GM18867 (cell line): Measurements from ENCODE around the gene VPS35L.
"Not testable (repeated sequence)": the region's sequence is repeated elsewhere in the genome, so short reads cannot be mapped to it uniquely, and the experiment has no call there.

Experiments
- ATAC-seq: cut with Tn5 transposase; IDR thresholded peaks from one replicate; pipeline ENCODE4 v1.9.1; 2021; ENCODE audit warnings: mild to moderate bottlenecking, moderate library complexity; ENCODE audit not compliant: unreplicated experiment

Gene VPS35L

GRCh38 chr16:19644877-19645276 lies 89.4 kb downstream of the VPS35L start:
- no peak for ATAC-seq

- ATAC-seq = no peak
These were observed 90.1 kb downstream of the VPS35L start for GRCh38 chr16:19645557-19645981.

DNA sequence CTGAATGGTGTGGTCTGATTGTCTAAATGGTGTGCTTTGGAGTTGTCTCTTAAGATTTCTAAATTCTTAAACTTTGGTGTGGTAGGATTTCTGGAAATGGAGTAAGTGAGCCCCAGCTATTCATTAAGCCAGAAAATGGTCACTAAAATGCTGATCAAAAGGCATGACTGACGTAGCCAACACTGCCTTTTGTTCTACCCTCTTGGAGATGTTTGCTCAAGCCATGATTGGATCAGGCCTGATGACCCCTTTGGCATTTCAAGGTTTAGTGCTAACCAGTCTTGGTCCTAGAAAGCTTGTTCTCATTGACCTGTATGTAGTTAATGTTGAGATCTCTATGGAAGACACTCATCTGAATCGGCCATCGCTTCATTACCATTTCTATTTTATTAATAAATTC lies 94.5 kb downstream of the VPS35L start:
- no peak for ATAC-seq

DNA sequence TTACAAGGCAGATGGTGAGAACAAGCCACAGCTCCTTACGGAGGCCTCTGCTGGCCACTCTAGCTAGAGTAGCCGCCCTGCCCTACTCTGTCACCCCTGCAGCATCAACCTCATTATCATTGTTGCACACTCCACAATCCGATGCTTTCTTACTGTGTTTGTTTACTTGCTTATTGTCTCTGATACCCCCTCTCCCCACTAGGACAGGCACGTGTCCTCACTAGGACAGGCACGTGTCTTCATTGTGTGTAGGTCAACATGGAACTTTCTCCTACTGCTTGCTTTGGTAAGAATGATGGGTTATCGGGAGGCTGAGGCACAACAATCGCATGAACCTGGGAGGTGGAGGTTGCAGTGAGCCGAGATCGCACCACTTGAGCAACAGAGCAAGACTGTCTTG lies 98.6 kb downstream of the VPS35L start:
- no peak for ATAC-seq

- no peak for ATAC-seq
These were observed 99.8 kb downstream of the VPS35L start for GRCh38 chr16:19655242-19655777.

- no peak for ATAC-seq
These were observed 102.3 kb downstream of the VPS35L start for GRCh38 chr16:19657831-19658230.

GRCh38 chr16:19659554-19659953 lies 104.1 kb downstream of the VPS35L start:
- ATAC-seq = no peak

DNA sequence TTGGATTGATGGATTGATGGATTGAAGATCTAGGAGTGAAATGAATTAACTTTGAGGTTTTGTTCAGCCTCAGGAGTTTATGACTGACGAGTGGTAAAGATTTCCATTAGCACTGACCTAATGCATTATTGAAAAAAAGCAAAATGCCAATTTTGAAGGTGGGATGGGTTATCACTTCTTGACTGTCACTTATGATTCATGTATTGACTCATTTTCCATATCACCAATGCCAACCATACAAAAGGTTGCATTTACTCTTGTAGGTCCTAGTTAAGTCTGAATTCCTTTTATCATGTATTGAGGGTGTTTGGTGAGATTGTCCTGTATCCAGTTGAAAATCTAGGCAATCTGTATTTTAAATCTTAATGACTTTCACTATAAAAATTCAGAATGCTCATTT lies 104.9 kb downstream of the VPS35L start:
- no peak for ATAC-seq

GRCh38 chr16:19662351-19662750 lies 106.8 kb downstream of the VPS35L start:
- no peak for ATAC-seq

- no peak for ATAC-seq
These were observed 108.7 kb downstream of the VPS35L start for GRCh38 chr16:19664166-19664565.

DNA sequence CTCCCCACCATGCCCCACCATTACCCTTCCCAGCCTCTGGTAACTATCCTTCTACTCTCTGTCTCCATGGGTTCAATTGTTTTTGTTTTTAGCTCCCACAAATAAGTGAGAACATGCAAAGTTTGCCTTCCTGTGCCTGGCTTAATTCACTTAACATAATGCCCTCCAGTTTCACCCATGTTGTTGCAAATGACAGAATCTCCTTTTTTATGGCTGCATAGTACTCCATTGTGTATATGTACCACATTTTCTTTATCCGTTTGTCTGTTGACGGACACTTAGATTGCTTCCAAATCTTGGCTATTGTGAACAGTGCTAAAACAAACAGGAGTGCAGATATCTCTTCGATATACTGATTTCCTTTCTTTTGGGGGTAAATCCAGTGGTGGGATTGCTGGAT lies 109.8 kb downstream of the VPS35L start:
- not testable (repeated sequence) for ATAC-seq

DNA sequence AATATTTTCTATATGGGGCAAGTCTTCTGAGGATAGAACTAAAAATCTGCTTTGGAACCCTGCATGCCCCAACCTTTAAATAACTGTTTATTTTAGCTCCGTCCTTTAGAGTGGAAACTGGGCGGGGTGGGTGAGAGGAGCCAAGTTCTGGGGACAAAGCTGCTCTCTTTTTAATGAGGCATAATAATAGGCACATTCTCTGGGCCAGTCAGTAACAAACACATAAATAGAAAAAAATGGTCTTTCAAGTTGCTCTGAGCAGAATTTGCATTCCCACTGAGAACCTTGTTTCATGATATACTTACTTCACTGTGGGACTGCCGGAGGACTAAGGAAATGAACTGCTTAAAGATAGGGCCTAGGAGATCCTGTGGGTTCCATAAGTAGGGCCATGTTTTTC lies 111.0 kb downstream of the VPS35L start:
- ATAC-seq = no peak

DNA sequence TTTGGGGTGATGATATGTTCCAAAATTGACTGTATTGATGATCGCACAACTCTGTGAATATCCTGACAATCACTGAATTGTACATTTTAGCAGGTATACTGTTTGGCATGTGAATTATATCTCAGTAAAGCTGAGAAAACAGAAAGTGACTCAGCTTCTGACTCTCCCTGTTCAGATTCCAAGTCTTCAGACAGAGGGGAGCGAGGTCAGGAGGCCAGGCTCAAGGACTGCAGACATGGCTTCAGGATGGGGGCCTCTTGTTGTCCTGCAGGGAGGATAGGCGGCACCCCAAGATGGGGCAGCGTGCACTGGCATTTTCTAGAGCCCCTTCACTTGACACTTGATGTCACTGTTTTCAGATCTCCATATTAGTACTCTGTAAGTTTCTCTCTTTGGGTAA lies 116.9 kb downstream of the VPS35L start:
- ATAC-seq = no peak

GRCh38 chr16:19674485-19674884 lies 119.0 kb downstream of the VPS35L start:
- ATAC-seq = no peak

- ATAC-seq = no peak
These were observed 121.9 kb downstream of the VPS35L start for GRCh38 chr16:19677402-19677801.

DNA sequence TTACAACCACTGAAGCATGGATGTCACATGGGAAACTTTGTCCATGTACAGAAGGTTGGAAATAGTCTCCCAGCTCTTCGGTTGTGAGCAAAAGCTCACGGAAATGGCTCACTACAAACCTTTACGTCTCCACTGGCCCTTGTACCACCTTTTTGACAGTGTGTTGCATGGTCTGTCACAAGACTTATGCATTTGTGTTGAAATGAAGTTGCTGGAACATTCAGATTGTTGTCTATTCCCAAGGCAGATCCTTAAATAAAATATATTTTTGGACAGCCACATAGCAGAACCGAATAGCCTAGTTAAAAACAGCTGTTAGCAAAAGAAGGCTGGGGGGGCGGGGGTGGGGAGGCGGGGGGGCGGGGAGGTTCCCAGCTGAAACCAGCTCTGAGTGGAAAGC lies 123.3 kb downstream of the VPS35L start:
- no peak for ATAC-seq

- ATAC-seq = not testable (repeated sequence)
These were observed 123.8 kb downstream of the VPS35L start for GRCh38 chr16:19679281-19679680.

DNA sequence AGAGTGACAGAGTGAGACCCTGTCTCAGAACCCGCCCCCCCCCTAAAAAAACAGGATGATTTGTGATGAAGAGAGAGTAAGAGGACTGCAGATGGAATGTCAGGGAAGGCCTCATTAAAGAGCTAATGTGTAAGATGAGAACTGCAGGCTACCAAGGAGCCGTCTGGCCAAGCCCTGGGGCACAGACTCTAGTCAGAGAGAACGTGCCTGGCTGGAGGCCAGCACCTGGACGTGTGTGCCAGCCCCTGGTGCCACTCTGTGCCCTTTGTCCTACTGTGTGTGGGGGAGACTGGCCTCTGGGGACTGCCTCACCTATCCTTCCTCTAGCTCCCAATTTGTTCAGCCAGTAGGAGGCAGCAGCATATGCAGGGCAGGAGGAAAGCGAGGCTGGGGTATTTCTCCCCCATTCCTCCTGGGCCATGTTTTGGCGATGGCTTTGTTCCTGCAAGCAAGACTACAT lies 125.4 kb downstream of the VPS35L start:
- ATAC-seq = no peak

GRCh38 chr16:19681637-19682036 lies 126.1 kb downstream of the VPS35L start:
- ATAC-seq = no peak

- no peak for ATAC-seq
These were observed 128.1 kb downstream of the VPS35L start for GRCh38 chr16:19683453-19684236.

DNA sequence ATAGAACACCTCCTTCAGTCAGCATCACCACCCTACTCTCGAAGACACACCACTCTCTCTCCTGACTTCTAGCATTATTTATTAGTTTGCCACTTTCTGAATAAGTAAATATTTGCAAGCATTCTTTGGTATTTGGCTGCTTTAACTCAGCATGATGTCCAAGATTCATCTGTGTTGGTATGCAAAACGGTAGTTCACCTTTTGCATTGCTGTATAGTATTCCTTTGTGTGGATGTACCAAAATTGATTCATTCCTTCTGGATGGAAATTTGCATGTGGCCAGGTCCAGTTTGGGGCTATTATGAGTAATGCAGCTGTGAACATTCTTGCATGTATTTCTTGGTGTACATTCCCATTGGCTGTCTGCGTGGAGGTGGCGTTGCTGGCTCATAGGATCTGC lies 129.7 kb downstream of the VPS35L start:
- ATAC-seq = no peak

DNA sequence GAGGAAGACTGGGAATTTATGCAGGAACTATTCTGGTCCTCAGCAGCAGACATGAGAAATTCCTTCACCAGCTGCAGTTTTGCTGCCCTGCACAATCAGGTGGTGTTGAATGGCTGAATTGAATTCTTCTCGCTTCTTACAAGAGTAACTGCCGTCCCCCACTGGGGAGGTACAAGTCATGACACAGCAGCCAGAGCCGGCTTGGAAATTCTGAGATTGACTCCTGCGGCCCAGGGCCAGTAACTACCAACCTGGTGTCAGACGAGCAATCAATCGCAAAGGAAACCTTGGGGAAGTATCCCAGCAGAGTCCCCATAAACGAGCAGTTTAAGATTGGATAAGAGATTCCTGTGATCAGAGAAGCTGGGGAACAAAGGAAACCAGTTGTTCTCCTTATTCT lies 131.8 kb downstream of the VPS35L start:
- no peak for ATAC-seq
